ENCODE measurements around the gene TOP2B.

Gene TOP2B

GRCh38 chr3:25620493-25620892, 44.2 kb downstream of the TOP2B start:
- no peak for DNase-seq (ENCODE audit: low spot score)

- DNase-seq (ENCODE audit: low spot score): no peak
Observed at GRCh38 chr3:25619382-25619781, 45.3 kb downstream of the TOP2B start.

GRCh38 chr3:25618028-25618427, 46.7 kb downstream of the TOP2B start:
- no peak for DNase-seq (ENCODE audit: low spot score)

- DNase-seq (ENCODE audit: low spot score): no peak
Observed at GRCh38 chr3:25611193-25611592, 53.5 kb downstream of the TOP2B start.

GRCh38 chr3:25610779-25611178, 53.9 kb downstream of the TOP2B start:
- no peak for DNase-seq (ENCODE audit: low spot score)

- no peak for DNase-seq (ENCODE audit: low spot score)
Observed at GRCh38 chr3:25610167-25610566, 54.5 kb downstream of the TOP2B start.

GRCh38 chr3:25604107-25604805, 60.5 kb downstream of the TOP2B start:
- DNase-seq (ENCODE audit: low spot score): no peak

GRCh38 chr3:25603703-25604102, 61.0 kb downstream of the TOP2B start:
- DNase-seq (ENCODE audit: low spot score): no peak

GRCh38 chr3:25597535-25598101, 67.1 kb downstream of the TOP2B start:
- no peak for DNase-seq (ENCODE audit: low spot score)

- DNase-seq (ENCODE audit: low spot score): no peak
Observed at GRCh38 chr3:25594007-25594502, 70.7 kb downstream of the TOP2B start.

- DNase-seq (ENCODE audit: low spot score): no peak
Observed at GRCh38 chr3:25593001-25593400, 71.7 kb downstream of the TOP2B start.

- peak; percentile 63 for DNase-seq (ENCODE audit: low spot score)
Observed at GRCh38 chr3:25592510-25592968, 72.2 kb downstream of the TOP2B start.

GRCh38 chr3:25589783-25590258, 74.9 kb downstream of the TOP2B start:
- DNase-seq (ENCODE audit: low spot score): peak; percentile 42

- no peak for DNase-seq (ENCODE audit: low spot score)
Observed at GRCh38 chr3:25589104-25589782, 75.5 kb downstream of the TOP2B start.

- DNase-seq (ENCODE audit: low spot score): no peak
Observed at GRCh38 chr3:25588441-25589103, 76.1 kb downstream of the TOP2B start.

- no peak for DNase-seq (ENCODE audit: low spot score)
Observed at GRCh38 chr3:25587975-25588374, 76.7 kb downstream of the TOP2B start.

GRCh38 chr3:25587526-25587925, 77.2 kb downstream of the TOP2B start:
- DNase-seq (ENCODE audit: low spot score): no peak

GRCh38 chr3:25587094-25587493, 77.6 kb downstream of the TOP2B start:
- DNase-seq (ENCODE audit: low spot score): peak; percentile 46

- peak; percentile 53 for DNase-seq (ENCODE audit: low spot score)
Observed at GRCh38 chr3:25586553-25586952, 78.2 kb downstream of the TOP2B start.

GRCh38 chr3:25586167-25586505, 78.6 kb downstream of the TOP2B start:
- no peak for DNase-seq (ENCODE audit: low spot score)

GRCh38 chr3:25585361-25586166, 79.1 kb downstream of the TOP2B start:
- DNase-seq (ENCODE audit: low spot score): peak; percentile 26
